H1 (cell line): ENCODE measurements around the gene TFCP2L1. TPM values are rescaled to one million over a fixed set of nuclear protein-coding genes. Genes with fewer than 3 reads are reported as not detected.

Experiments
- CHD1 ChIP-seq: IDR thresholded peaks from 2 replicates; pipeline ENCODE4 v1.6.1; 2012; ENCODE audit warnings: low read depth, low read length, improper control_type of control experiment
- HDAC6 ChIP-seq: IDR thresholded peaks from one replicate; pipeline ENCODE4 v1.7.1; 2012; ENCODE audit warnings: low read depth, mild to moderate bottlenecking, inconsistent platforms, low read length, moderate library complexity
- polyA plus RNA-seq, 7 experiments: library from polyadenylated mRNA; depleted of rRNA in 3 of 7; stranded (reverse) in 5 of 7; unstranded in 2 of 7; fragments of >200 nt in 5 of 7; fragments of 200-250 nt in 2 of 7; gene quantifications; 1 replicate in 5 of 7; 2 replicates in 1 of 7; 4 replicates in 1 of 7; pipeline versions ENCODE4 v1.2.1 to v1.2.3, GENCODE V29; 2011 to 2013; ENCODE audit warnings: missing spikeins in 2 of 7, mixed read lengths in 2 of 7
- total RNA-seq: library from RNA; stranded (reverse); fragmentation: NEBNext Ultra II Directional; extraction: Animal tissue kit (Norgen Biotek cat#: 25700); gene quantifications from 2 replicates; pipeline ENCODE4 v1.2.1, GENCODE V29; 2021

The TFCP2L1 gene
- total and polyA plus RNA-seq, 2 of the 8 experiments (the other 6 are each of a cell fraction or from before 2014, with no cell fraction given): 1.5 to 3.8 TPM

DNA sequence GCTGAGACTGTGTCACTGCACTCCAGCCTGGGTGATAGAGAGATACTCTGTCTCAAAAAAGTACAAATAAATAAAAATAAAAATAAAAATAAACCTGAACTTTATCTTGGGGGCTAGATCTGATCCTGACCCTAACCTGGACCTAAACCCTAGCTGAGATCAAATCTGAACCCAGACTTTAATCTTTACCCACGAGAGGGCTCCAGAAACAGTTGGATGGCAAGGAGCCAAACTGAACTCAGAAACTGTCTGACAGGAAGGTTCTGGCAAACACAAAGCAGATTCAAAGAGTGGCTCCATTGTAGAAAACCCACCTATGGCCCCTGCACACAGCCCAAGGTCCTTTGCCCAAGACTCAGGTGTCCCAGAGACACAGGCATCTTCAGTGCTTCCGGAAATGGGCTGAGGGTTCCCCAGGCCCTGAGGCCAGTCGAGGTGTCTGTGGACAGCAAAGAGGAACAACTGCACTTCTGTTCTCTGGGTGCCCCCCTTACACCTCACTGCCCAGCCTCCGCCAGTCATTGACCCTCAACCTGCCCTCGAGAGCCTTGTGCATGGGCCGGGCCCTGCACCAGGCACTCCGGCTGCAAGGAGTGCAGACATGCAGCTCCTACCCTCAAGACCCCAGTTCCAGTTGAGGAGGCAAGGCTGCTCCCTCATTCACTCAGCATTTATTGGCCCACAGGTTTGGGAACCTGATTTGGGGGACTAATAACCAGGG lies 95.2 kb downstream of the TFCP2L1 start (continued):
- no peak for TF ChIP-seq CHD1
- no peak for TF ChIP-seq HDAC6
